HG03159 (cell line): ENCODE data around the gene COL26A1.
"Not testable (repeated sequence)": the region's sequence is repeated elsewhere in the genome, so short reads cannot be mapped to it uniquely, and the experiment has no call there.

Experiments
- ATAC-seq: cut with Tn5 transposase; IDR thresholded peaks from one replicate; pipeline ENCODE4 v1.9.1; 2021; ENCODE audit warnings: mild to moderate bottlenecking, moderate library complexity; ENCODE audit not compliant: unreplicated experiment

The COL26A1 gene

GRCh38 chr7:101590663-101591435 is 228.2 kb downstream of the COL26A1 start:
- ATAC-seq: no peak

- no peak for ATAC-seq
Measured at GRCh38 chr7:101591504-101591903, 228.8 kb downstream of the COL26A1 start.

DNA sequence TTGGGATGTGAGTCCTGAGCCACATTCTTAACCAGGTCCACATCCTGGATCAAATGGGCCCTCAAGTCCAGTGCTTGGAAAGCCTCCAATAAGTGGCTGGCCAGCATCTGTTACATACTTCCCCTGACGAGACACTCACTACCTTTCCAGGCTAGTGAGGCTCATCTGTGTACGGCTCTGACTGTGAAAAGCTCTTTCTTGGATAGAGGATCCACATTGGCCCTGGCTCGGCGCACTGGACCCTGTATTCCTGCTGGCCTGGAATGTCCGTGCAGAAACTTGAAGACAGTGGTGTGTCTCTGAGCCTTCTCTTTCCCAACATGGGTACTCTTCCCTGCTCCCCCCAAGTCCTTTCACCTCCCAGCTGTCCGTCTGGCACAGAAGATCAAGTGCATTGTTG is 230.9 kb downstream of the COL26A1 start:
- ATAC-seq: no peak

DNA sequence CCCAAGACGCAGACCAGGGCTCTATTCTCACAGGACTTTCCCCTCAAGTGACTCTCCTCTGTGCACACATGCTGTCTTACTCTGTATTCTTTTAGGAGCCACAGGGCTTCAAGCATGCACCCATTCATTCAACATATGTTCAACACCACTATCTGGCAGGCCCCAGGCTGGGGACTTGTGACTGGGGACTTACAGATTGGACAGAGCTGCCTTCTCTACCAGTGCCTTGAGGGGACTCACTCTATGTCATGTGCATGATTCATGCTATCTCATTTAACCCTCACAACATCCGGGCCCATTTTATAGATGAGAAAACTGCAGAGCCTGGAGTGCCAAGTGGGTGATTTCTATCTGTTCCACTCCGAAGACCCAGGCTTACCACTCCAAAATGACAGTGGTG is 232.1 kb downstream of the COL26A1 start:
- no peak for ATAC-seq

- no peak for ATAC-seq
Measured at GRCh38 chr7:101595246-101595645, 232.6 kb downstream of the COL26A1 start.

- no peak for ATAC-seq
Measured at GRCh38 chr7:101595766-101596537, 233.3 kb downstream of the COL26A1 start.

DNA sequence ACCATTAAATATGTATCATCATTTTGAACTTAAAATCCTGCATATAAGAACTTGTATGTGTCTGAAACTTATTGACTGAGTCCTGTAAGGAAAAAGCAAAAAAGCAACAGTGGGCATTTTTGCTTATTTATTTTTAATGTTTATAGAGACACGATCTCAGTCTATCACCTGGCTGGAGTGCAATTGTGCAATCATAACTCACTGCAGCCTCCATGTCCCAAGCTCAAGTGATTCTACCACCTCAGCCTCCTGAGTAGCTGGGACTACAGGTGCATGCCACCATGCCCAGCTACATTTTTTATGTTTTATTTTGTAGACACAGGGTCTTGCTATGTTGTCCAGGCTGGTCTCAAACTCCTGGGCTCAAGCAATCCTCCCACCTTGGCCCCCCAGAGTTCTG is 234.2 kb downstream of the COL26A1 start:
- no peak for ATAC-seq

- no peak for ATAC-seq
Measured at GRCh38 chr7:101597941-101598340, 235.3 kb downstream of the COL26A1 start.

DNA sequence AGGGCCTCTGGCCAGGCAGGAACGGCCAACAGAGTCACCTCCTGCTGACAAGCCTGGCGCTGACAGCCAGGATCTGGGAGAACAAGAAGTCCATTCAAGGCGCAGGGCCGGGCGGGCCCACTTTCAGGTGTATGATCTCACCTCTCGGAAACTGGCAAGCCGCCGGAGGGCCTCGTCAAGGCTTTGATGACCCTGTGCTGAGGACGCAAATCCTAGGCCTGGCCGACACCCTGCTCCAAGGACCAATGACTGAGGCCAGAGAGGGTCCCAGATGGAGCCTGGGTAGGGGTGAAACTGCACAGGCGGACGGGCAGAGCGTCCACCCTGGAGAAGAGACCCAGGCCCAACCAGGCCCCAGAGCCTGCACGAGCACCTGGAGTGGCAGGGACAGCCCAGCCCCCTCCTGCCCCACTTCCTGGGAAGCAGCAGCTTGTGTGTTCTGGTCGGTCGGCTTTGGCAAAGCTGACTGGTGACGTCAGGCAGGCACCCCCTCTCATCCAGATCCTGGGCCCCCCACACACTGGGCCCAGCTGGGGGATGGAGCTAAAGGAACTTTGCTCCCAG is 235.8 kb downstream of the COL26A1 start:
- ATAC-seq: no peak

- ATAC-seq: no peak
Measured at GRCh38 chr7:101598986-101599771, 236.5 kb downstream of the COL26A1 start.

DNA sequence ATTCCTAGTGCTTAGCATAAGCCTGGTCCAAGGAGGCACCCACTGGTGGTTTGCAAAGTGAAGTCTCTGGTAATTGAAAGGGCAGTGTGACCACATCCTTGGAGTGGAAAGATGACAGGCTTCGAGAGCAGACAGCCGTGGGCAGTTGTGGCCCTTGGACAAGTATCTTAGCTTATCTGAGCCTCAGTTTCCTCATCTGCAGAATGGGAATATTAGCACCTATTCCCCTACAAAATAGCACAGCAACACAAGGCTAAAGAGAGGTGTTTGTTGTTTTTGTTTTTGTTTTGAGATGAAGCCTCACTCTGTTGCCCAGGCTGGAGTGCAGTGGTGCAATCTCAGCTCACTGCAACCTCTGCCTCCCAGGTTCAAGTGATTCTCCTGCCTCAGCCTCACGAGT is 237.1 kb downstream of the COL26A1 start:
- no peak for ATAC-seq

GRCh38 chr7:101602082-101602481 is 239.4 kb downstream of the COL26A1 start:
- ATAC-seq: no peak

DNA sequence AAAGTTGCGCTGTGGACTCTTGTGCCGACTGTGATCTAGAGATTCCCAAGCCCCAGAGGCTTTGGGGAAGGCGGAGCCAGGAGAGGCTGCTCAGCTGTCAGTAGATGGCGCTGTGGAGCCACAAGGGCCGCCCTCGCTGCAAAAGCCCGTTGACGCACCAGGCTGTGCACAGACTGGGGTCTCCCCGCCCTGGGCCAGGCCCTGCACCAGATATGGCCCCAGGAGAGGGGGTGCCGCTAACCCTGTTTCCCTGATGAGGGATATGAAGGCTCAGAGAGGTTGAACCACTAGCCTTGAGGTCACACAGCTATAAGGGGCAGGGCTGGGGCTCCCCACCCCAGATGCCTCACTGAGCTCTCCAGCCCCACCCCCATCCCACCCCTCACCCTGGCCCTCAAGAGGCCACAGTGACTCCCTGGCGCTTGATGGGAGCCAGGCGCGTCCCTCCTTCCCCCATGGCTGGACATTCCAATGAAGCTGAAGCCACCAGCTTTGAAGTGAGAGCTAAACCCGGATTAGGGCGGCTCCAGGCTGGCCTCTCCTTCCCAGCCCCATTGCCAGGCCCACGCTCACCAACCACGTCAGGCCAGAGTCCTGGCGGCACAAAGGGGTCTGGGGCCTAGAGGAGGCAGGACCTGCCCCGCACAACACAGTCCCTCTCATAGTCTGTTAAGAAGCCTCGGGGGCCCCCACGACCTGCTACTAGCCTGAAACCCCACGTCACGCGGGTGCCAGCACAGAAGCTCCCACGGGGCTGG is 240.0 kb downstream of the COL26A1 start:
- ATAC-seq: no peak

- ATAC-seq: no peak
Measured at GRCh38 chr7:101604331-101604933, 241.8 kb downstream of the COL26A1 start.

GRCh38 chr7:101604934-101605332 is 242.3 kb downstream of the COL26A1 start:
- not testable (repeated sequence) for ATAC-seq

- ATAC-seq: no peak
Measured at GRCh38 chr7:101605611-101606497, 243.2 kb downstream of the COL26A1 start.

DNA sequence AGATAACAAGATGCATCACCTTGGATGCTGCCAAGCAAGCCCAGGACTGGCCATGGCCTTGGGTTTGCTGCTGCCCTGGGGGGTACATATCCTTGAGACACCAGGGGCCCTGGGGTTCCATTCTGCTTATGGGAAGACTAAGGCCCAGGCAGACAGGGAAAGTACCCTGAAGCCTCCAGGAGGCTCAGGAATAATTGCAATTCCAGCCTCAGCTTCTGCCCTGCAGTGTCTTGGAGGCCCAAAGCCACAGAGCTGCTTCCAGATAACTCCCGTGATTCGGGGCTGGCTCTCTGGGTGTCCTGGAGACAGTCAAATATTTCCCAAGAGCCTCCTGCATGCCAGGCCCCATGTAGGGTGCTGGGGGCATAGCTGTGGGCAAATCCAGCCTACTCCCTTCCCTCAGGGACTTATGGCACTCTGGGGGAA is 243.8 kb downstream of the COL26A1 start:
- no peak for ATAC-seq
